DMS53 (cell line): ENCODE results near the gene MMEL1.
"Not testable (repeated sequence)": the region's sequence is repeated elsewhere in the genome, so short reads cannot be mapped to it uniquely, and the experiment has no call there.

Source experiments
- DNase-seq: peaks from one replicate; lab custom pipeline; 2025; lab: John Stamatoyannopoulos, UW

MMEL1 gene

GRCh38 chr1:2557482-2558400 is 75.1 kb downstream of the MMEL1 start:
- no peak for DNase-seq

- peak; percentile 52 for DNase-seq
Measured at GRCh38 chr1:2556678-2557481, 75.9 kb downstream of the MMEL1 start.

- peak; percentile 68 for DNase-seq
Measured at GRCh38 chr1:2556277-2556677, 76.5 kb downstream of the MMEL1 start, which contains the start of gene TNFRSF14. TNFRSF14 (plus strand) TSS chr1:2556371; CDS start chr1:2556665, 294 bp downstream.

GRCh38 chr1:2555634-2556276 is 77.1 kb downstream of the MMEL1 start:
- DNase-seq, result peak; percentile 76

- no peak for DNase-seq
Measured at GRCh38 chr1:2554621-2555387, 78.0 kb downstream of the MMEL1 start.

GRCh38 chr1:2553871-2554620 is 78.8 kb downstream of the MMEL1 start:
- no peak for DNase-seq

- not testable (repeated sequence) for DNase-seq
Measured at GRCh38 chr1:2553076-2553475, 79.7 kb downstream of the MMEL1 start.

- DNase-seq, result no peak
Measured at GRCh38 chr1:2552189-2552588, 80.6 kb downstream of the MMEL1 start.

- DNase-seq, result not testable (repeated sequence)
Measured at GRCh38 chr1:2551544-2551943, 81.3 kb downstream of the MMEL1 start.

- not testable (repeated sequence) for DNase-seq
Measured at GRCh38 chr1:2550309-2550861, 82.4 kb downstream of the MMEL1 start.

GRCh38 chr1:2549367-2550029 is 83.3 kb downstream of the MMEL1 start:
- not testable (repeated sequence) for DNase-seq

GRCh38 chr1:2548068-2548589 is 84.7 kb downstream of the MMEL1 start:
- DNase-seq, result peak; percentile 93

- DNase-seq, result peak; percentile 72
Measured at GRCh38 chr1:2547210-2548067, 85.4 kb downstream of the MMEL1 start.

GRCh38 chr1:2546515-2547209 is 86.2 kb downstream of the MMEL1 start:
- peak; percentile 97 for DNase-seq

- DNase-seq, result peak; percentile 97
Measured at GRCh38 chr1:2545754-2546514, 86.9 kb downstream of the MMEL1 start.

GRCh38 chr1:2544875-2545640 is 87.8 kb downstream of the MMEL1 start:
- DNase-seq, result no peak
